ENCODE data around the gene RNMT. TPM values are rescaled to one million over a fixed set of nuclear protein-coding genes. Genes with fewer than 3 reads are reported as not detected.

Gene RNMT
- total RNA-seq, 1 experiment from 2014 or later: 66.3 TPM

DNA sequence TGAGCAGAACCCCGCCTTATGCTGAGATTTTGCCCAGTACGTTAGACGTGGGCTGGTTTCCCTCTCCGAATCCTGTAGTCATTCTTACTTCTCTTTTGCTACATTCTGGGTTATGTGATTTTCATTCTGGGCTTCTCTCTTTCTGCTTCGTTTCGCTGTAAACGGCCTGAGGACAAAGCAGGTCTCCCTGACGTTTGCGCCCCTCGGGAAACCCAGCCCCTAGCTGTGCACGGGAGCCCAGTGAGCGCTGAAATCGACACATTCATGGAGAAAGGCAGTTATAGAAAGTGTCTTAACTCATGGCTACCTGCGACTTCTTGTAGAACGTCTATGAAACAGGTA is 74.8 kb downstream of the RNMT start:
- Histone ChIP-seq H3K23ac (ENCODE audit: insufficient read length, low read depth, low read length) (no peak overlapping the region), H2BK120ac (ENCODE audit: low read depth, low read length, poor library complexity, severe bottlenecking) (no peak overlapping the region), H2AK5ac (ENCODE audit: insufficient read length, low read length) (no peak overlapping the region), H3K4me1 (ENCODE audit: insufficient read depth, low read length) (peaks cover 2% of the 10 kb centered on the region; the same call in 1 of the 2 replicates), H3K4ac (ENCODE audit: low read depth, low read length) (no peak overlapping the region), H3K14ac (ENCODE audit: insufficient read depth, low read length) (no peak overlapping the region), H3K9ac (ENCODE audit: extremely low read depth, insufficient read length, low read length) (no peak overlapping the region), H3K23me2 (ENCODE audit: insufficient read length, low read depth, low read length, poor library complexity, severe bottlenecking) (peaks cover 8% of the 10 kb centered on the region), H2BK5ac (ENCODE audit: insufficient read length, low read length) (no peak overlapping the region), H4K20me1 (ENCODE audit: control insufficient read depth, insufficient read depth, insufficient read length) (no peaks in the 10 kb centered on the region), H3K18ac (ENCODE audit: insufficient read length, low read depth, low read length) (no peak overlapping the region), H3K4me2 (ENCODE audit: insufficient read depth, insufficient read length, low read length) (peak overlapping the region; percentile 82), H3K56ac (ENCODE audit: insufficient read length, low read depth, low read length) (no peak overlapping the region), H3K79me1 (ENCODE audit: insufficient read depth, low read depth, low read length, poor library complexity, severe bottlenecking) (no peaks in the 10 kb centered on the region), H3K27me3 (ENCODE audit: insufficient read depth, low read length) (no peaks in the 10 kb centered on the region), H4K5ac (ENCODE audit: insufficient read length, low read depth, low read length) (no peak overlapping the region), H2BK12ac (ENCODE audit: insufficient read length, low read depth, low read length) (no peak overlapping the region), H4K8ac (replicated peaks; ENCODE audit: insufficient read length, low read depth, low read length) (no peak overlapping the region), H3K9me3 (ENCODE audit: control insufficient read depth, low read depth, low read length) (no peaks in the 10 kb centered on the region), H4K91ac (ENCODE audit: insufficient read length, low read depth, low read length) (no peak overlapping the region), H2BK15ac (ENCODE audit: low read depth, low read length) (no peak overlapping the region), H2BK20ac (ENCODE audit: low read depth, low read length, poor library complexity, severe bottlenecking) (no peak overlapping the region), H2AFZ (ENCODE audit: low read length) (no peak overlapping the region), H3K79me2 (ENCODE audit: insufficient read depth, low read length) (no peaks in the 10 kb centered on the region), H3K27ac (ENCODE audit: insufficient read length, low read depth, low read length) (no peak overlapping the region), H3T11ph (ENCODE audit: low read length) (no peak overlapping the region)
- peaks cover 41 to 52% of the 10 kb centered on the region in 2 experiments for H3K4me1 Mint-ChIP-seq
- 0 out of 3 replicates have a peak, but pooled peaks have one; percentile 2 for TF ChIP-seq CTCF (conservative IDR thresholded peaks at IDR 0.05)
- no peak for DNase-seq
- peaks cover 0 to 3% of the 10 kb centered on the region in 2 experiments; a peak in 1 of 5 replicates for H3K9me3 Mint-ChIP-seq
- H3K4me3 Mint-ChIP-seq: peak overlapping the region; percentile 62 to 76
- peaks cover 2 to 4% (median 4%) of the 10 kb centered on the region in 3 experiments; a peak in 4 of 7 replicates for H3K36me3 Mint-ChIP-seq (ENCODE audit: insufficient read depth in 1 of 3, low read depth in 3 of 3)
- peaks cover 20% of the 10 kb centered on the region for H3K27me3 Mint-ChIP-seq (ENCODE audit: low read depth)
- no CpG with 5 or more reads among the region's 15 CpGs for WGBS (ENCODE audit: extremely low coverage, insufficient read length, low lambda C conversion rate)
- H3K27ac Mint-ChIP-seq: no peak overlapping the region; a peak in 1 of 7 replicates
